Measurements from ENCODE around the gene ZNF547.

The ZNF547 gene

GRCh38 chr19:57382806-57383488, 19.6 kb downstream of the ZNF547 start:
- Histone ChIP-seq H3K27me3 (ENCODE audit: control insufficient read depth, low read length) (no peaks in the 10 kb centered on the region), H3K9me2 (replicated peaks; ENCODE audit: control insufficient read depth, low read length) (no peaks in the 10 kb centered on the region), H3K79me2 (ENCODE audit: control insufficient read depth, low read length) (no peaks in the 10 kb centered on the region), H3K4me3 (ENCODE audit: low read length) (no peak overlapping the region), H4K20me1 (ENCODE audit: control insufficient read depth, insufficient read depth, low read depth, low read length) (no peaks in the 10 kb centered on the region), H3K4me1 (ENCODE audit: control insufficient read depth, low read length) (no peaks in the 10 kb centered on the region), H3K9me3 (ENCODE audit: control insufficient read depth, insufficient read depth, low read length) (peaks cover 26% of the 10 kb centered on the region; the same call in 1 of the 2 replicates), H3F3A (ENCODE audit: control insufficient read depth, insufficient read depth) (no peaks in the 10 kb centered on the region), H3K27ac (ENCODE audit: low read depth, low read length) (no peak overlapping the region), H3K36me3 (ENCODE audit: control insufficient read depth, low read length) (no peaks in the 10 kb centered on the region), H3K4me2 (ENCODE audit: low read length) (no peak overlapping the region)
- TF ChIP-seq EZH2phosphoT487 (IDR thresholded peaks at IDR 0.05; ENCODE audit: borderline replicate concordance, low read length) (no peak), CTCF (IDR thresholded peaks at IDR 0.05; ENCODE audit: low read depth, low read length, poor library complexity, severe bottlenecking) (no peak)

GRCh38 chr19:57389194-57389729, 25.9 kb downstream of the ZNF547 start:
- H3K4me1 ChIP-seq (ENCODE audit: control insufficient read depth, low read length) = peaks cover 16% of the 10 kb centered on the region
- H3K4me3 ChIP-seq (ENCODE audit: low read length) = peak overlapping the region; percentile 87
- peaks cover 5% of the 10 kb centered on the region; the same call in 1 of the 2 replicates for H3F3A ChIP-seq (ENCODE audit: control insufficient read depth, insufficient read depth)
- H3K9me3 ChIP-seq (ENCODE audit: control insufficient read depth, insufficient read depth, low read length) = peaks cover 46% of the 10 kb centered on the region
- H3K79me2 ChIP-seq (ENCODE audit: control insufficient read depth, low read length) = 0 out of 2 replicates have a peak, but pooled peaks cover 2% of the 10 kb centered on the region
- H3K27me3 ChIP-seq (ENCODE audit: control insufficient read depth, low read length) = no peaks in the 10 kb centered on the region
- H3K9me2 ChIP-seq (replicated peaks; ENCODE audit: control insufficient read depth, low read length) = no peaks in the 10 kb centered on the region
- H3K36me3 ChIP-seq (ENCODE audit: control insufficient read depth, low read length) = peaks cover 5% of the 10 kb centered on the region; the same call in 1 of the 2 replicates
- no peak for TF ChIP-seq CTCF (IDR thresholded peaks at IDR 0.05; ENCODE audit: low read depth, low read length, poor library complexity, severe bottlenecking)
- no peak for TF ChIP-seq EZH2phosphoT487 (IDR thresholded peaks at IDR 0.05; ENCODE audit: borderline replicate concordance, low read length)
- H4K20me1 ChIP-seq (ENCODE audit: control insufficient read depth, insufficient read depth, low read depth, low read length) = no peaks in the 10 kb centered on the region
- peak overlapping the region; percentile 33; the same call in 1 of the 2 replicates for H3K27ac ChIP-seq (ENCODE audit: low read depth, low read length)
- peak overlapping the region; percentile 84 for H3K4me2 ChIP-seq (ENCODE audit: low read length)

- 0 out of 2 replicates have a peak, but pooled peaks cover 2% of the 10 kb centered on the region for H3K79me2 ChIP-seq (ENCODE audit: control insufficient read depth, low read length)
Observed at GRCh38 chr19:57389730-57390598, 26.6 kb downstream of the ZNF547 start, which contains the start of gene ZNF548. ZNF548 (plus strand) TSS chr19:57389854; CDS start chr19:57390100, 246 bp downstream.

More at GRCh38 chr19:57389730-57390598, 26.6 kb downstream of the ZNF547 start, which contains the start of gene ZNF548:
- Histone ChIP-seq H3K9me3 (ENCODE audit: control insufficient read depth, insufficient read depth, low read length) (peaks cover 46% of the 10 kb centered on the region), H3K27ac (ENCODE audit: low read depth, low read length) (peak within 1 kb of the TSS; percentile 33; the same call in 1 of the 2 replicates), H3K4me1 (ENCODE audit: control insufficient read depth, low read length) (peaks cover 16% of the 10 kb centered on the region), H3K4me2 (ENCODE audit: low read length) (peak within 1 kb of the TSS; percentile 84), H3K9me2 (replicated peaks; ENCODE audit: control insufficient read depth, low read length) (no peaks in the 10 kb centered on the region), H3K4me3 (ENCODE audit: low read length) (peak within 1 kb of the TSS; percentile 87), H3K27me3 (ENCODE audit: control insufficient read depth, low read length) (no peaks in the 10 kb centered on the region), H3K36me3 (ENCODE audit: control insufficient read depth, low read length) (peaks cover 5% of the 10 kb centered on the region; the same call in 1 of the 2 replicates), H3F3A (ENCODE audit: control insufficient read depth, insufficient read depth) (peaks cover 5% of the 10 kb centered on the region; the same call in 1 of the 2 replicates), H4K20me1 (ENCODE audit: control insufficient read depth, insufficient read depth, low read depth, low read length) (no peaks in the 10 kb centered on the region)
- TF ChIP-seq EZH2phosphoT487 (IDR thresholded peaks at IDR 0.05; ENCODE audit: borderline replicate concordance, low read length) = no peak
- peak; percentile 16 for TF ChIP-seq CTCF (IDR thresholded peaks at IDR 0.05; ENCODE audit: low read depth, low read length, poor library complexity, severe bottlenecking)

Measured in DOHH2 (cell line).